NCI-H69 (cell line): ENCODE measurements around the gene FAM98C.
"Not testable (repeated sequence)": the region's sequence is repeated elsewhere in the genome, so short reads cannot be mapped to it uniquely, and the experiment has no call there.

Source experiments
- DNase-seq: peaks from one replicate; lab custom pipeline; 2025; lab: John Stamatoyannopoulos, UW

Gene FAM98C

GRCh38 chr19:38427035-38427677 is 24.3 kb downstream of the FAM98C start:
- not testable (repeated sequence) for DNase-seq

GRCh38 chr19:38429055-38429810 is 26.3 kb downstream of the FAM98C start:
- no peak for DNase-seq

- no peak for DNase-seq
These were observed 26.9 kb downstream of the FAM98C start for GRCh38 chr19:38429811-38430156.

- DNase-seq = no peak
These were observed 28.0 kb downstream of the FAM98C start for GRCh38 chr19:38430931-38431330.

GRCh38 chr19:38433268-38433733 is 30.4 kb downstream of the FAM98C start, which contains the start of gene RYR1:
Gene RYR1, plus strand, starts transcription at chr19:38433691. Its CDS starts 139 bp downstream, at chr19:38433830.
- no peak for DNase-seq

GRCh38 chr19:38434549-38435051 is 31.7 kb downstream of the FAM98C start:
- peak; percentile 14 for DNase-seq

GRCh38 chr19:38437295-38437694 is 34.4 kb downstream of the FAM98C start:
- no peak for DNase-seq

- DNase-seq = no peak
These were observed 35.0 kb downstream of the FAM98C start for GRCh38 chr19:38437917-38438316.

GRCh38 chr19:38440592-38440991 is 37.7 kb downstream of the FAM98C start:
- no peak for DNase-seq

GRCh38 chr19:38441657-38442348 is 38.9 kb downstream of the FAM98C start:
- no peak for DNase-seq

GRCh38 chr19:38442736-38443135 is 39.8 kb downstream of the FAM98C start:
- no peak for DNase-seq

GRCh38 chr19:38443458-38443999 is 40.6 kb downstream of the FAM98C start:
- no peak for DNase-seq

GRCh38 chr19:38444026-38444425 is 41.1 kb downstream of the FAM98C start:
- no peak for DNase-seq

- no peak for DNase-seq
These were observed 42.5 kb downstream of the FAM98C start for GRCh38 chr19:38445362-38445761.

GRCh38 chr19:38448225-38448624 is 45.3 kb downstream of the FAM98C start:
- no peak for DNase-seq

- DNase-seq = no peak
These were observed 46.6 kb downstream of the FAM98C start for GRCh38 chr19:38449518-38449917.

GRCh38 chr19:38451036-38451435 is 48.1 kb downstream of the FAM98C start:
- no peak for DNase-seq

- DNase-seq = no peak
These were observed 48.7 kb downstream of the FAM98C start for GRCh38 chr19:38451629-38452028.

GRCh38 chr19:38452430-38453366 is 49.8 kb downstream of the FAM98C start:
- DNase-seq = peak; percentile 34

GRCh38 chr19:38453596-38453995 is 50.7 kb downstream of the FAM98C start:
- DNase-seq = no peak

GRCh38 chr19:38455031-38455430 is 52.1 kb downstream of the FAM98C start:
- DNase-seq = no peak
